Adrenal gland (tissue), 5 donors: ENCODE data around the gene EFEMP2.

Experiments
- CTCF ChIP-seq, 6 experiments: fragments of 450-650 bp in 4 of 6; fragments of 200-600 bp in 2 of 6; sonication (generic) in 1 of 6; IDR thresholded peaks; 1 replicate in 5 of 6; 2 replicates in 1 of 6; pipeline versions ENCODE4 v1.5.1 to v1.8.0; 2016 to 2021; ENCODE audit warnings: antibody characterized with exemption in 6 of 6, mild to moderate bottlenecking in 2 of 6, moderate library complexity in 1 of 6
- POLR2A ChIP-seq, 2 donors: fragments of 450-650 bp; IDR thresholded peaks; one replicate each; pipeline ENCODE4 v1.6.1; 2017; ENCODE audit warnings: antibody characterized with exemption in 2 of 2, mild to moderate bottlenecking in 2 of 2, moderate library complexity in 1 of 2
- donor health status: DM: no; HTN: no; CAD: no.

- TF ChIP-seq CTCF (IDR thresholded peaks at IDR 0.05) (no peak), POLR2A (IDR thresholded peaks at IDR 0.05) (no peak)
Observed at GRCh38 chr11:65867284-65868071, 5.1 kb downstream of the EFEMP2 start.
